ENCODE measurements around the gene HS3ST3B1.

Gene HS3ST3B1

GRCh38 chr17:14308965-14309879 lies 8.3 kb downstream of the HS3ST3B1 start (continued):
- no peak for TF ChIP-seq ZSCAN23 (tag by site-specific recombination; IDR thresholded peaks at IDR 0.05)
- TF ChIP-seq ZNF239 (tag by site-specific recombination; IDR thresholded peaks at IDR 0.05) = no peak
- TF ChIP-seq PRDM1 (tag by site-specific recombination; IDR thresholded peaks at IDR 0.05) = peak; percentile 62; the same call in 1 of the 2 replicates
- TF ChIP-seq ZNF146 (tag by site-specific recombination; IDR thresholded peaks at IDR 0.05) = no peak
- no peak for TF ChIP-seq ZNF529 (tag by site-specific recombination; IDR thresholded peaks at IDR 0.05; ENCODE audit: insufficient replicate concordance)
- TF ChIP-seq ZNF837 (tag by site-specific recombination; IDR thresholded peaks at IDR 0.05) = no peak
- TF ChIP-seq ZNF791 (tag by site-specific recombination; IDR thresholded peaks at IDR 0.05) = no peak
- peak; percentile 36; the same call in 1 of the 2 replicates for TF ChIP-seq WT1 (tag by site-specific recombination; IDR thresholded peaks at IDR 0.05)
- TF ChIP-seq ZNF747 (tag by site-specific recombination; IDR thresholded peaks at IDR 0.05) = no peak
- no peak; the same call in 1 of the 2 replicates for TF ChIP-seq ZNF24 (tag by site-specific recombination; IDR thresholded peaks at IDR 0.05)
- peak; percentile 74; the same call in 1 of the 2 replicates for TF ChIP-seq ZFP37 (tag by site-specific recombination; IDR thresholded peaks at IDR 0.05)
- TF ChIP-seq ZBTB8A (tag by site-specific recombination; IDR thresholded peaks at IDR 0.05) = peak; percentile 74
- peak; percentile 84 for TF ChIP-seq SP7 (tag by site-specific recombination; IDR thresholded peaks at IDR 0.05)

DNA sequence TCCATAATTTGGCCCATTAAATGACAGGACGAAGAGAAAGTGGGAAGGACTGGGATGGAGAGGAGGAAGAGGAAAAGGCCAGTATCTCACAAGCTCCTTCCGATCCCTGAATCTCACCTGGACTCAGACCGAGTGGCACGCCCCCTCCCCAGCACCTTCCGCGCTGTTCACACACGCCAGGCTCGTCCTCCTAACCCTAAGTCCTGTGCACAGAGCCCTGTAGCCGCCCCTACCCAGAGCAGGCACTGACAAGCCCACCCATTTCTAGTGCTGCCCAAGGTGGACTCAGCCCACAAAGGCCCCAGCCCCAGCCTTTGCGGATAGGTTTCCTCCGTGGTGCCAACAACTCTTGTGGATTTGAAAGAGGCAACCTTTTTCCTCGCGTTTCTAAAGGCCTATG lies 9.2 kb downstream of the HS3ST3B1 start:
- ChIA-PET CTCF (no interaction called here), POLR2A (interaction anchor here (1.3 to 2.1 kb wide), 4 partner anchors 8 to 32 kb away, joined by 3 to 42 read pairs (median 7); partner anchors contain the start of gene HS3ST3B1)
- Histone ChIP-seq H3K4me3 (ENCODE audit: low read depth, low read length) (no peak overlapping the region), H3K9me3 (ENCODE audit: control insufficient read depth, insufficient read depth, low read depth, low read length) (no peaks in the 10 kb centered on the region), H3K4me1 (ENCODE audit: control insufficient read depth, insufficient read depth, low read length) (peaks cover 27% of the 10 kb centered on the region), H3K36me3 (ENCODE audit: control insufficient read depth in 2 of 2, insufficient read depth in 1 of 2, low read length in 2 of 2) (peaks cover 2 to 3% of the 10 kb centered on the region in 2 experiments; a peak in 2 of 3 replicates), H3K27ac (ENCODE audit: extremely low read depth, low read depth, low read length) (no peak overlapping the region; the same call in 1 of the 2 replicates)
- TF ChIP-seq ZNF202 (tag by site-specific recombination; IDR thresholded peaks at IDR 0.05; ENCODE audit: borderline replicate concordance) (no peak), BCL11A (tag by site-specific recombination; IDR thresholded peaks at IDR 0.05; ENCODE audit: low read depth) (no peak), ZNF433 (tag by site-specific recombination; IDR thresholded peaks at IDR 0.05; ENCODE audit: low read depth) (no peak), ZNF785 (tag by site-specific recombination; IDR thresholded peaks at IDR 0.05) (no peak), CTCF (tag by site-specific recombination; IDR thresholded peaks at IDR 0.05) (no peak)

- Histone ChIP-seq H3K27ac (ENCODE audit: extremely low read depth, low read depth, low read length) (no peak overlapping the region), H3K4me1 (ENCODE audit: control insufficient read depth, insufficient read depth, low read length) (peaks cover 27% of the 10 kb centered on the region), H3K36me3 (ENCODE audit: control insufficient read depth in 2 of 2, insufficient read depth in 1 of 2, low read length in 2 of 2) (peaks cover 2 to 3% of the 10 kb centered on the region in 2 experiments; a peak in 2 of 3 replicates), H3K4me3 (ENCODE audit: low read depth, low read length) (no peak overlapping the region), H3K9me3 (ENCODE audit: control insufficient read depth, insufficient read depth, low read depth, low read length) (no peaks in the 10 kb centered on the region)
- CTCF ChIA-PET = no interaction called here
- TF ChIP-seq EGR2 (tag by site-specific recombination; IDR thresholded peaks at IDR 0.05; ENCODE audit: low read depth) (0 out of 2 replicates have a peak, but pooled peaks have one; percentile 22), GLI4 (tag by site-specific recombination; IDR thresholded peaks at IDR 0.05) (no peak), ZFHX2 (tag by site-specific recombination; conservative IDR thresholded peaks at IDR 0.05) (peak; percentile 38; the same call in 1 of the 2 replicates)
- POLR2A ChIA-PET = interaction anchor here (1.5 to 2.1 kb wide), 2 partner anchors 10 to 32 kb away, joined by 3 to 42 read pairs; partner anchors contain the start of gene HS3ST3B1
These were observed 9.7 kb downstream of the HS3ST3B1 start for GRCh38 chr17:14310605-14311004.
